ENCODE data around the gene MPRIP. TPM values are rescaled to one million over a fixed set of nuclear protein-coding genes. Genes with fewer than 3 reads are reported as not detected.
A peak's percentile ranks its signal among the peaks of the same experiment; 100 is the strongest.

Gene MPRIP
- total RNA-seq, 1 experiment from 2014 or later: 338 TPM

- no TSS peak for BruUV-seq (replicated peaks)
- H3K27me3 Mint-ChIP-seq (ENCODE audit: unreplicated experiment): no peaks in the 10 kb centered on the region
- peaks cover 61% of the 10 kb centered on the region for H3K36me3 Mint-ChIP-seq (ENCODE audit: insufficient read depth, unreplicated experiment)
- DNase-seq: no peak
- H3K4me1 Mint-ChIP-seq (ENCODE audit: low read depth, unreplicated experiment): peaks cover 77% of the 10 kb centered on the region
- no peaks in the 10 kb centered on the region for H3K9me3 Mint-ChIP-seq (ENCODE audit: low read depth, unreplicated experiment)
- intact Hi-C loops (cut with micrococcal nuclease; ENCODE audit: unreplicated experiment): no loop called here
- no peak overlapping the region for H3K4me3 Mint-ChIP-seq (ENCODE audit: low read depth, unreplicated experiment)
- no peak for TF ChIP-seq CTCF (IDR thresholded peaks at IDR 0.05; ENCODE audit: unreplicated experiment)
- CTCF ChIA-PET: no interaction called here
- peak overlapping the region; percentile 45 for H3K27ac Mint-ChIP-seq (ENCODE audit: unreplicated experiment)
These were observed 30.3 kb downstream of the MPRIP start for GRCh38 chr17:17072546-17072945.

GRCh38 chr17:17073030-17073564 lies 30.8 kb downstream of the MPRIP start:
- H3K36me3 Mint-ChIP-seq (ENCODE audit: insufficient read depth, unreplicated experiment): peaks cover 63% of the 10 kb centered on the region
- peaks cover 82% of the 10 kb centered on the region for H3K4me1 Mint-ChIP-seq (ENCODE audit: low read depth, unreplicated experiment)
- no TSS peak for BruUV-seq (replicated peaks)
- no peaks in the 10 kb centered on the region for H3K9me3 Mint-ChIP-seq (ENCODE audit: low read depth, unreplicated experiment)
- H3K27ac Mint-ChIP-seq (ENCODE audit: unreplicated experiment): peak overlapping the region; percentile 45
- no peaks in the 10 kb centered on the region for H3K27me3 Mint-ChIP-seq (ENCODE audit: unreplicated experiment)
- CTCF ChIA-PET: no interaction called here
- no peak for TF ChIP-seq CTCF (IDR thresholded peaks at IDR 0.05; ENCODE audit: unreplicated experiment)
- no peak for DNase-seq
- no peak overlapping the region for H3K4me3 Mint-ChIP-seq (ENCODE audit: low read depth, unreplicated experiment)
- intact Hi-C loops (cut with micrococcal nuclease; ENCODE audit: unreplicated experiment): no loop called here

GRCh38 chr17:17073581-17074403 lies 31.5 kb downstream of the MPRIP start:
- Mint-ChIP-seq H3K27ac (ENCODE audit: unreplicated experiment) (no peak overlapping the region), H3K27me3 (ENCODE audit: unreplicated experiment) (no peaks in the 10 kb centered on the region), H3K4me3 (ENCODE audit: low read depth, unreplicated experiment) (no peak overlapping the region), H3K4me1 (ENCODE audit: low read depth, unreplicated experiment) (peaks cover 84% of the 10 kb centered on the region), H3K9me3 (ENCODE audit: low read depth, unreplicated experiment) (no peaks in the 10 kb centered on the region), H3K36me3 (ENCODE audit: insufficient read depth, unreplicated experiment) (peaks cover 63% of the 10 kb centered on the region)
- intact Hi-C loops (cut with micrococcal nuclease; ENCODE audit: unreplicated experiment): no loop called here
- no peak for DNase-seq
- no TSS peak for BruUV-seq (replicated peaks)
- no peak for TF ChIP-seq CTCF (IDR thresholded peaks at IDR 0.05; ENCODE audit: unreplicated experiment)
- CTCF ChIA-PET: no interaction called here

DNA sequence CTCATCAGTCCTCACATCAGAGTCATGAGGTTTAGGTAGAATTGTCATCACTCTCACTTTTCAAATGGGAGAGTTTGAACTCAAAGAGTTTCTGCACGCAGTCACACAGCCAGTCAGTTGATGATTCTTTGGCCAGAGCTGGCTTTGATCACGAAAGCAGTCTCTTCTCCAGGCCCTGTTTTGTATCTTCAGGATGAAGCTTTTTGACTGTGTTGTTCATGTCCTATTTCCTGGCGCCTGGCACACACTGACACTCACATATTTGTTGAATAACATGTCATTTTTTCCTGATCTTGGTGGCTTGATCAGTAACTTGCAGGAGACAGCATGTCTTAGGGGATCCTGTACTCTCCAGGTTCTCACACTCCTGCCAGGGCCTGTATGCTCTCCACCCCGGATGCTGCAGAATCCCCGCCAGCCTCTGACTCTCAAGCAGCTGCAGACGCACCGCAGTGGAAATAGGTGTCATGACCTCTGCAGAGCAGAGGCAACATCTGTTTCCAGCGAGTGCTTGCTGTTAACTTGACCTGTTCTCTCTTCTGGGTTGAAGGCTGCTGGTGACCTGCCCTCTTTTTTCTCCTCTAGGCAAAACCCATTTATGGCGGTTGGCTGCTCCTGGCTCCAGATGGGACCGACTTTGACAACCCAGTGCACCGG lies 33.0 kb downstream of the MPRIP start:
- H3K36me3 Mint-ChIP-seq (ENCODE audit: insufficient read depth, unreplicated experiment): peaks cover 68% of the 10 kb centered on the region
- CTCF ChIA-PET: no interaction called here
- no peak overlapping the region for H3K4me3 Mint-ChIP-seq (ENCODE audit: low read depth, unreplicated experiment)
- no peak for TF ChIP-seq CTCF (IDR thresholded peaks at IDR 0.05; ENCODE audit: unreplicated experiment)
- H3K9me3 Mint-ChIP-seq (ENCODE audit: low read depth, unreplicated experiment): no peaks in the 10 kb centered on the region
- no peaks in the 10 kb centered on the region for H3K27me3 Mint-ChIP-seq (ENCODE audit: unreplicated experiment)
- intact Hi-C loops (cut with micrococcal nuclease; ENCODE audit: unreplicated experiment): no loop called here
- no TSS peak for BruUV-seq (replicated peaks)
- H3K4me1 Mint-ChIP-seq (ENCODE audit: low read depth, unreplicated experiment): peaks cover 74% of the 10 kb centered on the region
- no peak for DNase-seq
- no peak overlapping the region for H3K27ac Mint-ChIP-seq (ENCODE audit: unreplicated experiment)

Measured in Calu3 (cell line).